Endodermal cell (in vitro differentiated cells): Measurements from ENCODE around the gene TAL2. TPM values are rescaled to one million over a fixed set of nuclear protein-coding genes. Genes with fewer than 3 reads are reported as not detected.

Experiments used
- DNase-seq: peaks from one replicate; pipeline ENCODE4 v3.0.0-alpha.2; 2017
- H3K27ac ChIP-seq: 2 replicates; pipeline ENCODE4 v1.5.1; 2013; ENCODE audit warnings: mild to moderate bottlenecking, low read depth, low read length, moderate library complexity
- H3K27me3 ChIP-seq: 2 replicates; pipeline ENCODE4 v1.6.1; 2013; ENCODE audit warnings: mild to moderate bottlenecking, low read length, moderate library complexity; ENCODE audit not compliant: insufficient read depth, control insufficient read depth, poor library complexity, severe bottlenecking
- H3K36me3 ChIP-seq: 2 replicates; pipeline ENCODE4 v1.7.0; 2013; ENCODE audit warnings: mild to moderate bottlenecking, low read length, moderate library complexity; ENCODE audit not compliant: control insufficient read depth, insufficient read depth
- H3K4me1 ChIP-seq: one replicate; pipeline ENCODE4 v1.7.0; 2013; ENCODE audit warnings: low read length; ENCODE audit not compliant: control insufficient read depth, insufficient read depth
- H3K4me3 ChIP-seq: 2 replicates; pipeline ENCODE4 v1.5.1; 2013; ENCODE audit warnings: mild to moderate bottlenecking, low read length, moderate library complexity
- H3K9ac ChIP-seq: 2 replicates; pipeline ENCODE4 v1.6.1; 2013; ENCODE audit warnings: mild to moderate bottlenecking, low read length, moderate library complexity; ENCODE audit not compliant: poor library complexity, severe bottlenecking; ENCODE audit errors: extremely low read depth
- H3K9me3 ChIP-seq: 2 replicates; pipeline ENCODE4 v1.6.1; 2013; ENCODE audit warnings: mild to moderate bottlenecking, low read length, moderate library complexity; ENCODE audit not compliant: control insufficient read depth
- H3K27ac Mint-ChIP-seq: 2 replicates; pipeline ENCODE4 v1.8.0; 2020; ENCODE audit warnings: mixed read lengths
- H3K27me3 Mint-ChIP-seq: 2 replicates; pipeline ENCODE4 v1.8.0; 2021; ENCODE audit warnings: mild to moderate bottlenecking, mixed read lengths; ENCODE audit not compliant: insufficient read depth
- H3K36me3 Mint-ChIP-seq: 2 replicates; pipeline ENCODE4 v1.8.0; 2020; ENCODE audit warnings: low read depth, mixed read lengths
- H3K4me1 Mint-ChIP-seq: 2 replicates; pipeline ENCODE4 v1.8.0; 2020; ENCODE audit warnings: mixed read lengths
- H3K4me3 Mint-ChIP-seq: 2 replicates; pipeline ENCODE4 v1.8.0; 2020; ENCODE audit warnings: mild to moderate bottlenecking, moderate library complexity, mixed read lengths
- H3K9me3 Mint-ChIP-seq: 2 replicates; pipeline ENCODE4 v1.8.0; 2020; ENCODE audit warnings: mild to moderate bottlenecking, mixed read lengths
- CTCF ChIP-seq: fragments of 200-600 bp; sonication (generic); conservative IDR thresholded peaks from 2 replicates; pipeline ENCODE4 v1.5.0; 2021; ENCODE audit warnings: antibody characterized with exemption, mild to moderate bottlenecking
- WGBS, 2 experiments: methylation state at CpG; one replicate each; pipeline versions ENCODE4 v1.1.5 to v1.1.7; 2013; ENCODE audit warnings: missing lambda C conversion rate in 2 of 2, mixed read lengths in 1 of 2; ENCODE audit not compliant: insufficient coverage in 1 of 2, insufficient read length in 1 of 2; 5-methylcytosine and 5-hydroxymethylcytosine counted together
- total RNA-seq, 2 donors: library from RNA; stranded (reverse); fragmentation: NEBNext Ultra II Directional in 1 of 2; extraction: Animal tissue kit (Norgen Biotek cat#: 25700) in 1 of 2; gene quantifications; 2 replicates in 1 of 2; 3 replicates in 1 of 2; pipeline ENCODE4 v1.2.1, GENCODE V29; 2021

Gene TAL2
- total RNA-seq, 2 donors from 2014 or later, result 4.1 to 7.0 TPM

DNA sequence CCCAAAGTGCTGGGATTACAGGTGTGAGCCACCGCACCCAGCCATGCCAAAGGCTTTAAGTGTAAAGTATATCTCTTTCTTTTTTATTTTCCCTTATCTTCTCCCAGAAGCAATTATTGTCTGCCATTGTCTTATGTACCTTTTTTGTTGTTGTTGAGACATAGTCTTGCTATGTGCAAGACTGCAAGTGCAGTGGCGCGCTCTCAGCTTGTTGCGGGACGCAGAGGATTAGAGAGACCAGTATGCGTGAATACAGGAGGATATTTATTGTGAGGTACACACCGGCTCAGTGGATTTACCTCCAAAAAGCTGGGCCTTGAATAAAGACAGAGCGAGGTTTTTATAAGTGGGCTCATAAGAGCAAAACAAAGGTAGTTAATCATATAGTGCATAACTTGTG lies 43.9 kb downstream of the TAL2 start:
- Mint-ChIP-seq H3K27ac (no peak overlapping the region), H3K4me1 (no peaks in the 10 kb centered on the region), H3K36me3 (peaks cover 6% of the 10 kb centered on the region), H3K4me3 (no peak overlapping the region), H3K9me3 (no peaks in the 10 kb centered on the region), H3K27me3 (no peaks in the 10 kb centered on the region)
- Histone ChIP-seq H3K27ac (no peak overlapping the region), H3K9ac (no peak overlapping the region), H3K9me3 (peaks cover 5% of the 10 kb centered on the region), H3K4me1 (no peaks in the 10 kb centered on the region), H3K27me3 (no peaks in the 10 kb centered on the region), H3K36me3 (peaks cover 13% of the 10 kb centered on the region), H3K4me3 (no peak overlapping the region)
- WGBS, 2 experiments, result 96 to 98% methylated on average over 8 of the region's 8 CpGs
- DNase-seq, result no peak
- no peak for TF ChIP-seq CTCF

- WGBS, 2 experiments, result 87 to 90% methylated on average over 3 of the region's 3 CpGs
- Histone ChIP-seq H3K27ac (no peak overlapping the region), H3K36me3 (peaks cover 8% of the 10 kb centered on the region), H3K27me3 (no peaks in the 10 kb centered on the region), H3K4me3 (no peak overlapping the region), H3K4me1 (no peaks in the 10 kb centered on the region), H3K9ac (no peak overlapping the region), H3K9me3 (no peaks in the 10 kb centered on the region)
- H3K27ac Mint-ChIP-seq, result no peak overlapping the region
- DNase-seq, result no peak
- no peak for TF ChIP-seq CTCF
- peaks cover 6% of the 10 kb centered on the region for H3K36me3 Mint-ChIP-seq
- no peak overlapping the region for H3K4me3 Mint-ChIP-seq
- H3K9me3 Mint-ChIP-seq, result no peaks in the 10 kb centered on the region
- H3K4me1 Mint-ChIP-seq, result no peaks in the 10 kb centered on the region
- H3K27me3 Mint-ChIP-seq, result no peaks in the 10 kb centered on the region
Observed at GRCh38 chr9:105708405-105708804, 46.1 kb downstream of the TAL2 start.

DNA sequence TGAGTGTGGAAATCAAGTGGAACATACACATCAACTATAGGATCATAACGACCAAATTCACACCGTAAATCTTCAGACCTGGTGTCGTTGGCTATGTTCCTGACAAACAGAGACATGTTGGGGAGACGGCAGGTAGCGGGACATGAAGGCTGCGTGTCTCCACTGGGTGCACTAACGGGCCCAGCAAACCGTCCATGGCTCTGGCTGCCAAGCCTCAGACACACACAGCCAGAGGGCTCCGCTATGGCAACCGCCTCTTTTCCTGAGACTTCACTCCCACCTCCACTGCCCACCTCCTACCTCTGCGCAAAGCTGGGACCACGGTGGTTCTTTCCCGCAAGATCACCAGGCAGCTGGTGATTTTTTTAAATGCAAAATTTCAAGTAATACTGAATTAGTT lies 48.4 kb downstream of the TAL2 start:
- DNase-seq, result no peak
- peaks cover 18% of the 10 kb centered on the region for H3K36me3 ChIP-seq
- peaks cover 12% of the 10 kb centered on the region for H3K9me3 ChIP-seq
- Mint-ChIP-seq H3K27me3 (no peaks in the 10 kb centered on the region), H3K27ac (no peak overlapping the region), H3K4me3 (no peak overlapping the region), H3K36me3 (peaks cover 7% of the 10 kb centered on the region), H3K9me3 (no peaks in the 10 kb centered on the region), H3K4me1 (no peaks in the 10 kb centered on the region)
- H3K27ac ChIP-seq, result no peak overlapping the region
- H3K4me3 ChIP-seq, result no peak overlapping the region
- 95 to 100% methylated on average over 4 to 13 of the region's 13 CpGs for WGBS, 2 experiments
- no peaks in the 10 kb centered on the region for H3K4me1 ChIP-seq
- no peak overlapping the region for H3K9ac ChIP-seq
- no peak for TF ChIP-seq CTCF
- no peaks in the 10 kb centered on the region for H3K27me3 ChIP-seq
